ENCODE results near the gene SRPK2.

The SRPK2 gene

DNA sequence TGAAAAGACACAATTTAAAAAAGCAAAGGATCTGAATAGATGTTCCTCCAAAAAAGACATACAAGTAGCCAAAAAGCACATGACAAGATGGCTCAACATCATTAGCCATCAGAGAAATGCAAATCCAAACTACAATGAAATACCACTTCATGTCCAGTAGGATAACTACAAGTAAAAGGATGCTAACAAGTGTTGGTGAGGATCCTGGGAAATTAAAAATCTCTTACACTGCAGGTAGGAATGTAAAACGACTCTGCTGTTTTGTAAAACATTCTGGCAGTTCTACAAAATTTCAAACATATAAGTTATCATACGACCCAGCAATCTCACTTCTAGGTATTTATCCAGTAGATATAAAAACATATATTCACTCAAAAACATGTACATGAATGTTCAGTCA lies 161.3 kb downstream of the SRPK2 start:
- in situ Hi-C loops (cut with MboI; ENCODE audit: low sequenced_read_pairs, unreplicated experiment): no loop called here
- TF ChIP-seq, protein P1, sequence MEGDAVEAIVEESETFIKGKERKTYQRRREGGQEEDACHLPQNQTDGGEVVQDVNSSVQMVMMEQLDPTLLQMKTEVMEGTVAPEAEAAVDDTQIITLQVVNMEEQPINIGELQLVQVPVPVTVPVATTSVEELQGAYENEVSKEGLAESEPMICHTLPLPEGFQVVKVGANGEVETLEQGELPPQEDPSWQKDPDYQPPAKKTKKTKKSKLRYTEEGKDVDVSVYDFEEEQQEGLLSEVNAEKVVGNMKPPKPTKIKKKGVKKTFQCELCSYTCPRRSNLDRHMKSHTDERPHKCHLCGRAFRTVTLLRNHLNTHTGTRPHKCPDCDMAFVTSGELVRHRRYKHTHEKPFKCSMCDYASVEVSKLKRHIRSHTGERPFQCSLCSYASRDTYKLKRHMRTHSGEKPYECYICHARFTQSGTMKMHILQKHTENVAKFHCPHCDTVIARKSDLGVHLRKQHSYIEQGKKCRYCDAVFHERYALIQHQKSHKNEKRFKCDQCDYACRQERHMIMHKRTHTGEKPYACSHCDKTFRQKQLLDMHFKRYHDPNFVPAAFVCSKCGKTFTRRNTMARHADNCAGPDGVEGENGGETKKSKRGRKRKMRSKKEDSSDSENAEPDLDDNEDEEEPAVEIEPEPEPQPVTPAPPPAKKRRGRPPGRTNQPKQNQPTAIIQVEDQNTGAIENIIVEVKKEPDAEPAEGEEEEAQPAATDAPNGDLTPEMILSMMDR (IDR thresholded peaks at IDR 0.05; ENCODE audit: borderline replicate concordance, control extremely low read depth, extremely low read depth, insufficient read depth, missing control alignments): no peak
- DNase-seq (ENCODE audit: low spot score): no peak

DNA sequence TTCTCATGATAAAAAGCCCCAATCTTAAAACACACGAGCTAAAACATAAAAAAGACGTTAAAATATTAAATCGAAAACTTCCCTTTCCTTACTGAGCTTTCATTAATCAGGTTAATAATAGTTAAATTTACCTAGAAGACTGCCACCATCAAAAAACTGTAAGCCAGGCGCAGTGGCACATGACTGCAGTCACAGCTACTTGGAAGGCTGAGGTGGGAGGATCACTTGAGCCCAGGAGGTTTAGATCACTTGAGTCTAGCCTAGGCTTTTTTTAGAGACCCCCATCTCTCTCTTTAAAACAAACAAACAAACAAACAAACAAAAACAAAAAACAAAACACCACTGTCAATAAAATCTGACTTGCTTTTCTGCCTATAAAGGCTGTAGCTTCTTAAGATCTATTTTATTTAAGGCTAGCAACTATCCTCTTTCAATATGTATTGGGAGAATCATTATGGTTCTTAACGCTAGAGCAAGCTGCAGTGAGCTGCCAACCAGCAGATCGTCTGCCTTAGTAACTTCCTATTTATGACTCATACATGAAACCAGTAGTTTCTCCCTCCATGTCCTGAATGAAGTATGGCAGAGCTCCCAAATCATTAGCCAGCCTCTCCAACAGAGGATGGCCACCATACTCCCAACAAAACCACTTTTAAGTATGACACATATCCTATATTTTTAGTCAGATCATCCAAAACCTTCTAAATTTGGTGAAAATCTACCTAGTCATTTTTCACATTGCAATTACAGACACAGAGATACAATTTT lies 163.7 kb downstream of the SRPK2 start:
- DNase-seq (ENCODE audit: low spot score): peak; percentile 40
- in situ Hi-C loops (cut with MboI; ENCODE audit: low sequenced_read_pairs, unreplicated experiment): no loop called here

DNA sequence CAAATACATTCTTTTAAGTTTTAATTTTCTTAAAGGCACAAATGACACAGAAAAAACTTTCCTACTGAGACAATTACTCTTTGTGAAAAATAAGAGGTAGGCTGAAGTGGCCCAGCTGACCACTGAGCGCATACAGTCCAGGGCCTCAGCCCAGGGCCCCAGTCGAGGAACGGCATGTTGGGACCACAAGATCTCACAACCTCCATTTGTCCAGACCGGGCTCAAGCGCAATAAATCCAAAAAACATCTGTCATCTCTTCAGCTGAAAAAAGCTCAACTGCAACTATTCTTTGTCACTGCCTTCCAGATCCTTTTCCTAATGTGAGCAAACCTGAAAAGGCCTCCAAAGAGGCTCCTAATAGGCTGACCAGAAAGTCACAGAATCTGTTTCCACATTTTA lies 165.8 kb downstream of the SRPK2 start:
- DNase-seq (ENCODE audit: low spot score): no peak
- TF ChIP-seq, protein P1 (IDR thresholded peaks at IDR 0.05; ENCODE audit: borderline replicate concordance, control extremely low read depth, extremely low read depth, insufficient read depth, missing control alignments): no peak
- in situ Hi-C loops (cut with MboI; ENCODE audit: low sequenced_read_pairs, unreplicated experiment): no loop called here

More for the DNA sequence above, 163.7 kb downstream of the SRPK2 start:
- TF ChIP-seq, protein P1 (IDR thresholded peaks at IDR 0.05; ENCODE audit: borderline replicate concordance, control extremely low read depth, extremely low read depth, insufficient read depth, missing control alignments): no peak

DNA sequence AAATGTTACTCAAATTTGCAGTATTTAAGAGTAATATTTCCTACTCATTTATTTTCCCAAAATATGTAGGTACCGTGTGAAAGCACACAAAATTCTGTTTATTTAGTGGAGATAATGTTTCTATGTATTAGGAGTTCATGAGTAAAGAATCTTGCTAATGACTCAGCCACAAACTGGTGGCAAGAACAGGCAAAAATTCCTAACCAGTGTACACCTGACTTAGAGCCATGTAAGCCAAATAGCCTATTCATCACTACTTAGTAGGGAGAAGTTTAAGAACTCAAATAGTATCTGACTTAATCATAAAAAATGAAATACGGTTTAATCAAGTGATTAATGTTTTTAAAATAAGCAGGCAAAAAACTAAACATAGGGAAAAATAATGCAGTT lies 169.0 kb downstream of the SRPK2 start:
- DNase-seq (ENCODE audit: low spot score): no peak
- TF ChIP-seq, protein P1 (IDR thresholded peaks at IDR 0.05; ENCODE audit: borderline replicate concordance, control extremely low read depth, extremely low read depth, insufficient read depth, missing control alignments): no peak
- in situ Hi-C loops (cut with MboI; ENCODE audit: low sequenced_read_pairs, unreplicated experiment): no loop called here

DNA sequence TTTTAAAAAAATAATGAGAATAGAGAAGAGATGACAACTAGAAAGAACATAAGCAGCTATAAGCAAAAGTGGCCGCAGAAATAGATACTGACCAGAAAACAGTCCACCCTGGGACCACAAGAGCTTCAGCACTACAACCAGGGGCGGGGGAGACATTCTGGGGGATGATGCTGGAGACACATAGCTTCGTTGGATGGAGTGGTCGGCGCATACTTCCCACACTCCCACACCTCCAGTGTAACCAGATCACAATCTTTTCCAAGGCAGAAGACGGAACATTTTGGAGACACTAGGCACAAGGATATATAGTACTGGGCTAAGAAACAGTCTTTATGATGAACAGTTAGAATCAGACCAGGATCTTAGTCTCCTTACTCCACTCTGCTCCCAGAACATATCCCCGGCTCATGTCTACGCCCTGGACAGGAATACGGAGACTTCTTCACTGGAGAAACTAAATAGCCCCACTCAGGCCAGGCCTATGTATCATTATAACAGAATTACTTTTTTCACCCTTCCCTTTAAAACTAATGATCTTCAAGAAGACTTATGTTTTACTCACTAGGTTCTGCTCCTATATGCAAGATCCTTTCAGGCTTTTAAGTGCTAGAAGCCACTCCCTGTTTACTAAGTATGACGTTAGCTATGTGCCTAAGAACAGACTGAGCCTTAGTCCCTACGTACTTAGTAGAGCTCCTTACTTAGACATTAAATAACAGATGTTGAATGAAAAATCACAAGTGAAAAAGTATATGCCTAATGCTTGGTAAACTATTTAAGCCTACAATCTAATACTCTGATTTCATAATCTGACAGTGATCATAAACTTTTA lies 169.6 kb downstream of the SRPK2 start:
- TF ChIP-seq, protein P1 (IDR thresholded peaks at IDR 0.05; ENCODE audit: borderline replicate concordance, control extremely low read depth, extremely low read depth, insufficient read depth, missing control alignments): no peak
- DNase-seq (ENCODE audit: low spot score): no peak
- in situ Hi-C loops (cut with MboI; ENCODE audit: low sequenced_read_pairs, unreplicated experiment): no loop called here

DNA sequence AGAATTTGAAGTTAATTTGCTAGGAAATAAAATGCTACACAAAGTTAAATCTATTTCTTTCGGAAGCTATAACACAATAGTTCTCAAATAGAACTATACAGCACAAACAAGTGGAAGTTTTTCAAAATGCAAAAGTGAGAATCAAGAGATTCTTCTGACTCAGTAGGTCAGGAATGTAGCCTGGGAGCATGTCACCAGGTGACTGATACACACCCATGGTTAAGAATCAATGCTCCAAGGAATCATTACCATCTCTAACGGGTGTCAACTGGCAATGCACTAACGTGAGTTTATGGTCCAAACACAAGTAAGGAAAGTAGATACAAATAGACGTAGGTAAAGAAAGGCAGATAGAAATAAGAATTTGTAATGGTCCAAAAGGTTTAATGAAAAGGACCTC lies 170.5 kb downstream of the SRPK2 start:
- TF ChIP-seq, protein P1 (IDR thresholded peaks at IDR 0.05; ENCODE audit: borderline replicate concordance, control extremely low read depth, extremely low read depth, insufficient read depth, missing control alignments): no peak
- in situ Hi-C loops (cut with MboI; ENCODE audit: low sequenced_read_pairs, unreplicated experiment): no loop called here
- no peak for DNase-seq (ENCODE audit: low spot score)
